NOMO-1 (cell line): Measurements from ENCODE around the gene CALCR.
"Not testable (repeated sequence)": the region's sequence is repeated elsewhere in the genome, so short reads cannot be mapped to it uniquely, and the experiment has no call there.

Experiments used
- DNase-seq, 2 experiments: peaks; one replicate each; lab custom pipeline; 2025; ENCODE audit not compliant: unreplicated experiment in 2 of 2; lab: John Stamatoyannopoulos, UW

Gene CALCR

GRCh38 chr7:93574646-93575554 lies at the start of gene CALCR:
TSS of gene CALCR (minus strand) at chr7:93574724. CDS start at chr7:93486981, 87,743 bp downstream.
- no peak for DNase-seq

- no peak for DNase-seq
Observed at GRCh38 chr7:93623816-93624215, 49.3 kb upstream of the CALCR start.

- no peak for DNase-seq
Observed at GRCh38 chr7:93622036-93623033, 47.8 kb upstream of the CALCR start.

GRCh38 chr7:93620864-93621263 lies 46.3 kb upstream of the CALCR start:
- no peak for DNase-seq

GRCh38 chr7:93620057-93620456 lies 45.5 kb upstream of the CALCR start:
- DNase-seq, result no peak

- DNase-seq, result no peak
Observed at GRCh38 chr7:93601363-93601762, 26.8 kb upstream of the CALCR start.

GRCh38 chr7:93594250-93594649 lies 19.7 kb upstream of the CALCR start:
- no peak for DNase-seq

GRCh38 chr7:93592588-93593266 lies 18.2 kb upstream of the CALCR start:
- DNase-seq, result no peak

GRCh38 chr7:93591224-93592050 lies 16.9 kb upstream of the CALCR start:
- not testable (repeated sequence) for DNase-seq

- DNase-seq, result not testable (repeated sequence)
Observed at GRCh38 chr7:93586479-93586865, 11.9 kb upstream of the CALCR start.

GRCh38 chr7:93585694-93586478 lies 11.4 kb upstream of the CALCR start:
- not testable (repeated sequence) for DNase-seq

- no peak for DNase-seq
Observed at GRCh38 chr7:93579431-93579830, 4.9 kb upstream of the CALCR start.

- no peak for DNase-seq
Observed at GRCh38 chr7:93578762-93579161, 4.2 kb upstream of the CALCR start.

- no peak for DNase-seq
Observed at GRCh38 chr7:93575555-93576399, 1.3 kb upstream of the CALCR start.

GRCh38 chr7:93574269-93574645 lies 267 bp downstream of the CALCR start:
- DNase-seq, result no peak

GRCh38 chr7:93569189-93569588 lies 5.3 kb downstream of the CALCR start:
- no peak for DNase-seq

- DNase-seq, result no peak
Observed at GRCh38 chr7:93566876-93567275, 7.6 kb downstream of the CALCR start.

GRCh38 chr7:93563584-93563983 lies 10.9 kb downstream of the CALCR start:
- peak; percentile 59 to 83 for DNase-seq
